Activated naive CD4-positive, alpha-beta T cell treated with anti-CD3 and anti-CD28 coated beads for 36 hours (primary cell): ENCODE measurements around the gene MACROD2. TPM values are rescaled to one million over a fixed set of nuclear protein-coding genes. Genes with fewer than 3 reads are reported as not detected.

ENCODE experiments used
- CTCF ChIA-PET: fragments of 350-600 bp; sonication (Branson Sonifier 250); formaldehyde crosslinking; loops from one replicate; lab custom pipeline; 2021; ENCODE audit warnings: antibody characterized with exemption; lab: Charles Lee
- DNase-seq: peaks from one replicate; pipeline ENCODE4 v3.0.0-alpha.2; 2020
- H3K27ac Mint-ChIP-seq: one replicate; pipeline ENCODE4 v1.8.0; 2021; ENCODE audit warnings: mild to moderate bottlenecking, mixed read lengths
- H3K27me3 Mint-ChIP-seq: one replicate; pipeline ENCODE4 v1.8.0; 2021; ENCODE audit warnings: low read depth, mixed read lengths
- H3K36me3 Mint-ChIP-seq: one replicate; pipeline ENCODE4 v1.8.0; 2021; ENCODE audit warnings: low read depth, mixed read lengths
- H3K4me1 Mint-ChIP-seq: one replicate; pipeline ENCODE4 v1.8.0; 2021; ENCODE audit warnings: low read depth, mixed read lengths
- H3K4me3 Mint-ChIP-seq: one replicate; pipeline ENCODE4 v1.8.0; 2021; ENCODE audit warnings: mild to moderate bottlenecking, moderate library complexity, mixed read lengths
- H3K9me3 Mint-ChIP-seq: one replicate; pipeline ENCODE4 v1.8.0; 2021; ENCODE audit warnings: mixed read lengths
- intact Hi-C: fragments of 100-400 bp; cut with micrococcal nuclease; formaldehyde crosslinking; loops from one replicate; pipeline ENCODE4 v1.15.1; 2023
- total RNA-seq, 2 experiments: library from RNA; stranded (reverse); gene quantifications; one replicate each; pipeline ENCODE4 v1.2.3, GENCODE V29; 2021

MACROD2 gene
- total RNA-seq, 2 experiments from 2014 or later = not detected

DNA sequence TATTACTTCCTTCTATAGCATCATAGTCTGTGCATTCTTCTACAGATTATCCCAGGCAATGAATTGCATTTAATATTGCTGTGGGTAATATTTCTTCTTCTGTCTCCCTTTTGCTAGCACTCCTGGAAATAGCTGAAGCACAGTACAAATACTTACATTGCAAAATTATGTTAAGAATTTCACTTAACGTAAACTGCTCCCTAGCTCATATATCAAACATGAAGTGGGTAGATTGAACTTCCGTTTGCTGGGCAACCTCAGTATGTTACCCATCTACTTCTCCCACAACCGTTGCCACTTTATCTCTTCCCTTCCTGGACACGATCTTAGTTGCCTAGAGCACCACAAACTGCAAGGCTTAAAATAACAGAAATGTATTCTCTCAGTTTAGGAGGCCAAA is 1614.6 kb downstream of the MACROD2 start:
- no peak overlapping the region for H3K27ac Mint-ChIP-seq
- H3K36me3 Mint-ChIP-seq = no peaks in the 10 kb centered on the region
- CTCF ChIA-PET = no interaction called here
- H3K9me3 Mint-ChIP-seq = peaks cover 1% of the 10 kb centered on the region
- intact Hi-C loops = no loop called here
- no peak overlapping the region for H3K4me3 Mint-ChIP-seq
- no peaks in the 10 kb centered on the region for H3K27me3 Mint-ChIP-seq
- no peaks in the 10 kb centered on the region for H3K4me1 Mint-ChIP-seq
- DNase-seq = no peak

DNA sequence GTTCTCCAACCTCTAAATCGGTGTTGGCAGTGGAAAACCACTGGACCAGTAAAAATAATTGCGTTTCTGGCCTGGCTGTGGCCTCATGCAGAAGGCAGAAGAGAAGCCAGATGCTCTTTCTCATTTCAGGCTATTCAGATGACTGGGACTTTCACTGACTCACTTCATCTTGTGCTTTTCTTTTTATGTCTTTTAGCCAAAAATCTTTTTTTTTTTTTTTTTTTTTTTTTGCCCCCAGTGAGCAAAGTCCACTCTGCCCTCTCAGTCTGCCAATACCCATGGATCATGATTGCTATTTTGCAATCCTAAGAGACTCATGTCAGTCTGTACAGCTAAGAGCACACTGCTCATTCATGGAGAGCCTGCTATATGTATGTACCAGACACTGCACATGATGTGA is 1615.5 kb downstream of the MACROD2 start:
- intact Hi-C loops = no loop called here
- DNase-seq = no peak
- H3K27me3 Mint-ChIP-seq = no peaks in the 10 kb centered on the region
- H3K27ac Mint-ChIP-seq = no peak overlapping the region
- H3K36me3 Mint-ChIP-seq = no peaks in the 10 kb centered on the region
- no peak overlapping the region for H3K4me3 Mint-ChIP-seq
- CTCF ChIA-PET = no interaction called here
- no peaks in the 10 kb centered on the region for H3K4me1 Mint-ChIP-seq
- peaks cover 1% of the 10 kb centered on the region for H3K9me3 Mint-ChIP-seq

DNA sequence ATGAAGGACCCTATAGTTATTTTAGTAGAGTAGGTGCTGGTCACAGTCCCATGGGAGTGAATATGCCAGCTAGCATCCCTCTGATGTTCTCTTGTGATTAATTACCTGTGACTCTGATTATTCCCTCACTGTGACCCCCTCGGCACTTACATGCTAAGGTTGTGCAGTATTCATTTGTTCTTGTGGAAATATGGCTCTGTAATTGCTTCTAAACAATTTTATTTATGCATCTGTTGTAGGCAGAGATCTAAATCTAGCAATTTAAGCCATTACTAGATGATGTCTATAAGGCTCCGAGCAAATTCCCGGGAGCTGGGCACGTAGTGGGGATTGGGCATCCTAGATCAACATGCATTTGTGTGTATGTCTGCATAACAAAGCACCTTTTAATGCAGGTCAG is 1616.2 kb downstream of the MACROD2 start:
- H3K27ac Mint-ChIP-seq = no peak overlapping the region
- H3K9me3 Mint-ChIP-seq = no peaks in the 10 kb centered on the region
- no peaks in the 10 kb centered on the region for H3K27me3 Mint-ChIP-seq
- H3K36me3 Mint-ChIP-seq = no peaks in the 10 kb centered on the region
- no peak for DNase-seq
- H3K4me1 Mint-ChIP-seq = no peaks in the 10 kb centered on the region
- no peak overlapping the region for H3K4me3 Mint-ChIP-seq
- CTCF ChIA-PET = no interaction called here
- intact Hi-C loops = no loop called here

DNA sequence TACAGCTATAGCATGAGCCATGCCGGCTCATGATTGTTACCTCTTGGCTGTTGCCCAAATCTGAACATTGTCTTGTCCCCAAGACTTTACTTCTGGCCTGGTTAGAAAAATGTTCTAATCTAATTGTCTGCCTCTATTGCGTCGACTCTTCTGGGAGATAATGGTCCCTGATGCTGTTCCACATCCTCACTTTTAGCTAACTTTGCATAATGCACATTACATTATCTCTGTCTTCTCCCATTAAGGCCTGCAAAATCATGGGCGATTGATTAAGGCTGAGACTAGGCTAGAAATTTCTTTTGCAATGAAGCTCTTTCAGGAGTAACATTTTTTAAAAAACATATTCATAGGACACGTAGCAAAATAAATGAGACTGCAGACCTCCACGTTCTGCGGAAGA is 1616.9 kb downstream of the MACROD2 start:
- Mint-ChIP-seq H3K4me3 (no peak overlapping the region), H3K4me1 (no peaks in the 10 kb centered on the region), H3K27me3 (no peaks in the 10 kb centered on the region), H3K36me3 (no peaks in the 10 kb centered on the region), H3K27ac (no peak overlapping the region), H3K9me3 (no peaks in the 10 kb centered on the region)
- CTCF ChIA-PET = interaction anchor here (0.7 kb wide), 1 partner anchor 168 kb away, joined by 5 read pairs; no protein-coding TSS in a partner anchor
- intact Hi-C loops = no loop called here
- no peak for DNase-seq

DNA sequence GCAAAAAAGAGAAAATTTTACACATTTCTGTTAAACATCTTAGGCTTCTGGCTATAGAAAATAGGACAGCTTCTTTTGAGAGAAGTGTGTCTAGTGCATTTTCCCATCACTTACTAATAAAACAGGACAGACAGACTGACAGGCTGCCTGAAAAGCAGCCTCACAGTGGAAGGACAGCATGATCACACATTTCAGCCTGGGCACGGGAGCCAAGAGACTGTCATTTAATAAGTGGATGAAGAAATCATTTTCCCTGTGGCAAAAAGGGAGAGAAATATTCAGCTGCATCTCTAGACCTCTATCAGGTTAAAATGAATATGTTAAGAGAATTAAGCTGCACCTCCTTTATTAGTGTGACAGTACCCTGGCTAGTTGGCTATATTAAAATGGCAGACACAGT is 1617.5 kb downstream of the MACROD2 start:
- no peak for DNase-seq
- CTCF ChIA-PET = interaction anchor here (0.7 kb wide), 1 partner anchor 168 kb away, joined by 5 read pairs; no protein-coding TSS in a partner anchor
- no peaks in the 10 kb centered on the region for H3K36me3 Mint-ChIP-seq
- H3K9me3 Mint-ChIP-seq = peaks cover 2% of the 10 kb centered on the region
- H3K27me3 Mint-ChIP-seq = no peaks in the 10 kb centered on the region
- intact Hi-C loops = no loop called here
- no peaks in the 10 kb centered on the region for H3K4me1 Mint-ChIP-seq
- no peak overlapping the region for H3K27ac Mint-ChIP-seq
- H3K4me3 Mint-ChIP-seq = no peak overlapping the region

DNA sequence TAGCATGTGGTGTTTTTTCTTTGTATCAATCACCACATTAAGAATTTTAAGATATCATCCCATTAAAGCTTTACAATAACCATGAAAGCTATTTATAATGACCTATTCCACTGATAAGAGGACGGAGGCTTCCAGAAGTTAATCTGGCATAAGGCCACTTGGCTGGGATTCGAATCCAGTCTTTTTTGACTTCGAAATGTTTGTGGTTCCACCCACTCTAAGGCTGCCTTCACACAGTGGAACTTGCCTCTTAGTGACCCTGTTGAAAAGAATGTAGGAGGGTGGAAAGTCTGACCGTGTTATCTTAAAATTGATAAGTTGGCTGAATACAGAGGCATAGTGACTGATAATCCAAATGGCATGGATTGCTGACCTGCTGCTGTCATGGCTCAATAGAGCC is 1618.2 kb downstream of the MACROD2 start:
- CTCF ChIA-PET = no interaction called here
- Mint-ChIP-seq H3K27me3 (no peaks in the 10 kb centered on the region), H3K4me3 (no peak overlapping the region), H3K9me3 (peaks cover 3% of the 10 kb centered on the region), H3K27ac (no peak overlapping the region), H3K36me3 (no peaks in the 10 kb centered on the region), H3K4me1 (no peaks in the 10 kb centered on the region)
- intact Hi-C loops = no loop called here
- DNase-seq = no peak

DNA sequence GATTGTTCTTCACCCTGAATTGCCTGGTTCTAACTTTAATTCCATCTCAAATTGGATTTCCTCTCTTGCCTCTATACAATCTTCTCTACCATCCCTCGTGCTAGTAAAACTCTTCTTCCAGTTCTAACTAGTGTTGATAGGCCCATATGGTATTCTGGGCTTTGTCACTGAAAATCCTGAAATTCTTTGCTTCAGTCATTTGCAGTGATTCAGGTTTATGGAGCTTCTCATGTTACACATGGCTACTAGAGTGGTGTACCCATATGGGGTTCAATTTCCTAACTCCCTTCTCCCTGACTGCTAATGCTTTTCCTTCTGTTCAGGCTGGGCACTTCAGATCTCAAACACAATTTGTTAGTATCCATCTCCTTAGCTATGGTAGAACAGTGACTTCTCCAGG is 1621.3 kb downstream of the MACROD2 start:
- no peak for DNase-seq
- Mint-ChIP-seq H3K27ac (no peak overlapping the region), H3K4me1 (no peaks in the 10 kb centered on the region), H3K36me3 (no peaks in the 10 kb centered on the region), H3K9me3 (peaks cover 5% of the 10 kb centered on the region), H3K4me3 (no peak overlapping the region), H3K27me3 (no peaks in the 10 kb centered on the region)
- CTCF ChIA-PET = no interaction called here
- intact Hi-C loops = no loop called here

DNA sequence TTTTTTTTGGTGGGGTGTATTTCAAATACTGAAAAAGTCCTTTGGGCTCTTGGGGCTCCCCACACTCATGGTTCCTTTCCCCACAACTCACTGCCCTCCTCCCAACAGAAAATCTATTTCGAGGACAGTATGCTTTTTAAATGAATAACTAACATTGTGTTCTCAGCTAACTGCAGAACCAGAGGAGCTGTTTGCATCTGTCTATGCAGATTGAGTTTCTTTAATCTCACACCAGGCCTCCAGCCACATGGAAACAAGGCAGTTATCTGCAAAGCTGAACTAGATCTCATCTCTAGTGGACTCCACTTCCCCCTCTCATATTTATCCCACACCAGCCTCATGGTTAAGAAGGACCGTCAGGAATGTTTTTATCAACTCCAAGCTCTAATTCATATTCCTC is 1622.8 kb downstream of the MACROD2 start:
- H3K4me1 Mint-ChIP-seq = no peaks in the 10 kb centered on the region
- DNase-seq = no peak
- intact Hi-C loops = no loop called here
- no peaks in the 10 kb centered on the region for H3K36me3 Mint-ChIP-seq
- H3K27me3 Mint-ChIP-seq = no peaks in the 10 kb centered on the region
- no peak overlapping the region for H3K4me3 Mint-ChIP-seq
- peaks cover 9% of the 10 kb centered on the region for H3K9me3 Mint-ChIP-seq
- CTCF ChIA-PET = no interaction called here
- H3K27ac Mint-ChIP-seq = no peak overlapping the region

DNA sequence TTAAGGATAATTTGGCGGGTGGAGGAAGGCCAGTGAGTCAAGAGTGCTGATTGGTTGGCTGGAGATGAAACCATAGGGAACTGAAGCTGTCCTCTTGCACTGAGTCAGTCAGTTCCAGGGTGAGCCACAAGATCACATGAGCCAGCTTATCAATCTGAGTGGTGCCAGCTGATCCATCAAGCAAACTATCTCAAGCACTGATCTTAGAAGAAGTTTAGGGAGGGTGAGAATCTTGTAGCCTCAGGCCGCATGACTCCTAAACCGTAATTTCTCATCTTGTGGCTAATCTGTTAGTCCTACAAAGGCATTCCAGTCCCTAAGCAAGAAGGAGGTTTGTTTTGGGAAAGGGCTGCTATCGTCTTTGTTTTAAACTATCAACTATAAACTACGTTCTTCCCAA is 1623.6 kb downstream of the MACROD2 start:
- intact Hi-C loops = no loop called here
- Mint-ChIP-seq H3K9me3 (peaks cover 9% of the 10 kb centered on the region), H3K27ac (no peak overlapping the region), H3K36me3 (no peaks in the 10 kb centered on the region), H3K27me3 (no peaks in the 10 kb centered on the region), H3K4me1 (no peaks in the 10 kb centered on the region), H3K4me3 (no peak overlapping the region)
- no peak for DNase-seq
- CTCF ChIA-PET = no interaction called here

DNA sequence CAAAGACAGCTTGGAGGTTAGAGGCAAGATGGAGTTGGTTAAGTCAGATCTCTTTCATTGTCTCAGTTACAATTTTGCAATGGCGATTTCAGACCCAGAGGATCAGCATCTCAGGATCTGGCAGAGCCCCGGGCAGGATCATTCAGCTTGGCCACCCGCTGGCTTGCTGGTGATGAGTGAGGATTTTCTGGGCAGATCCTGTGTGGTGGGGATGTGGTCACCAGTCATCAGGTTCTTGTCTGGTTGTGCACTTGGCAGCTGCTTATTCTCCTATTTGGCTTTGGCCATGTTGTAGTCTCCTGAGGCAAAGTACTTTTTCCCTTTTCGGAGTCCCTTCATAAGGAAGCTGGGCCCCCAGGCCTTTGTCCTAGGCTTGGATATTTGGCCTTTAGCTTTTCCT is 1624.0 kb downstream of the MACROD2 start:
- H3K27me3 Mint-ChIP-seq = no peaks in the 10 kb centered on the region
- H3K9me3 Mint-ChIP-seq = peaks cover 9% of the 10 kb centered on the region
- no peaks in the 10 kb centered on the region for H3K36me3 Mint-ChIP-seq
- H3K4me3 Mint-ChIP-seq = no peak overlapping the region
- H3K4me1 Mint-ChIP-seq = no peaks in the 10 kb centered on the region
- CTCF ChIA-PET = no interaction called here
- intact Hi-C loops = no loop called here
- H3K27ac Mint-ChIP-seq = no peak overlapping the region
- no peak for DNase-seq

DNA sequence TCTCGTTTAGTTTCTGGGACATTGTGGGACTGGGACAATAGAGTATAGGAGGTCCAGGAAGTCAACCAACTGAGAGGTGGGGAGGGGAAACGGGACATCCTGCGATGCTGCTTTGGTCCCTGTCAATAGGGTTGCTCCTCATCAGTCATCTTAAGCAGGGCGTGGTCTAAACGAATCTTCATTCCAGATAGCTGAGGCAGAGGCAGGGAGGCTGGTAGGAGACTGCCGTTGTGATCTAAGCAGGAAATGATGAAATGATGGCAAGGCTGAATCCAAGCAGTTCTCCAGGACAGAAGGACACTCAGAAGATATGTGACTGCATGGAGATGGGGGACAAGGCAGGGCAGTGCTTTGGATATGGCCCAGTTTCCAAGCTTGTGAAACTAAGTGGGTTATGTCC is 1624.5 kb downstream of the MACROD2 start:
- H3K27ac Mint-ChIP-seq = no peak overlapping the region
- no peaks in the 10 kb centered on the region for H3K4me1 Mint-ChIP-seq
- H3K36me3 Mint-ChIP-seq = no peaks in the 10 kb centered on the region
- DNase-seq = no peak
- H3K9me3 Mint-ChIP-seq = peaks cover 9% of the 10 kb centered on the region
- intact Hi-C loops = no loop called here
- no peak overlapping the region for H3K4me3 Mint-ChIP-seq
- H3K27me3 Mint-ChIP-seq = no peaks in the 10 kb centered on the region
- CTCF ChIA-PET = no interaction called here

DNA sequence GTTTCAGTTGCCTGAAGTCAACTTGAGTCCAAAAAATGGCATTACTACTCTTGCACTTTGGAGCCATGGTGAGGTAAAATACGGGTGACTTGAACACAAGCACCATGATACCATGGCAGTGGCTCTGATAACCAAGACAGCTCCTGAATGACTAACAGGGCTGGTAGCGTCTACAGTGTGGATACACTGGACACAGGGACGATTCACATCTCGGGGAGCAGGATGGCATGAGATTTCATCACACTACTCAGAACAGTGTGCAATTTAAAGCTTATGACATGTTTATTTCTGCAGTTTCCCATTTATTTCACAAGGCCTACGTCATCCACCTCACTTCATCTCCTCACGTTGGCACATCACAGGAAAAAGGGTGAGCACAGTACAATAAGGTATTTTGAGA is 1627.1 kb downstream of the MACROD2 start:
- no peaks in the 10 kb centered on the region for H3K4me1 Mint-ChIP-seq
- no peak for DNase-seq
- no peaks in the 10 kb centered on the region for H3K36me3 Mint-ChIP-seq
- no peak overlapping the region for H3K27ac Mint-ChIP-seq
- H3K4me3 Mint-ChIP-seq = no peak overlapping the region
- CTCF ChIA-PET = no interaction called here
- intact Hi-C loops = no loop called here
- peaks cover 13% of the 10 kb centered on the region for H3K9me3 Mint-ChIP-seq
- H3K27me3 Mint-ChIP-seq = no peaks in the 10 kb centered on the region

DNA sequence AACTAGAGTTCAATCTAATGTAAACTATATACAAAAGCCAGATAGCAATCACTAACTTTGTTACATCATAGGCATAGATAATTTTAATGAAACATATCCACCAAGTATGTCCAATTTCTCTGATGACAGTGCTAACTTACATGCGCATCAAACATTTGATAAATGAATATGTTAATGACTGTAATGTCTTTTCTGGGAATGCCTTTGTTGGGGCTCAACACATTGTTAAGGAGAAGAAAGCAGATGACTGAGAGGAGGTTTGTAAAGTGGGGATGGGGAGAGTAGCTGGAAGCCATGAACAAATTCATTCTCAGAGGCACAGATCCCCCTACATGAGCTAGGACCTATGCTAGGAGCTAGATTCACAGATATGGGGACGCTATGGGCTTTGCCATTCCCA is 1627.9 kb downstream of the MACROD2 start:
- CTCF ChIA-PET = no interaction called here
- Mint-ChIP-seq H3K36me3 (no peaks in the 10 kb centered on the region), H3K27me3 (no peaks in the 10 kb centered on the region), H3K4me3 (no peak overlapping the region), H3K9me3 (peaks cover 11% of the 10 kb centered on the region), H3K27ac (no peak overlapping the region), H3K4me1 (no peaks in the 10 kb centered on the region)
- intact Hi-C loops = no loop called here
- DNase-seq = no peak

DNA sequence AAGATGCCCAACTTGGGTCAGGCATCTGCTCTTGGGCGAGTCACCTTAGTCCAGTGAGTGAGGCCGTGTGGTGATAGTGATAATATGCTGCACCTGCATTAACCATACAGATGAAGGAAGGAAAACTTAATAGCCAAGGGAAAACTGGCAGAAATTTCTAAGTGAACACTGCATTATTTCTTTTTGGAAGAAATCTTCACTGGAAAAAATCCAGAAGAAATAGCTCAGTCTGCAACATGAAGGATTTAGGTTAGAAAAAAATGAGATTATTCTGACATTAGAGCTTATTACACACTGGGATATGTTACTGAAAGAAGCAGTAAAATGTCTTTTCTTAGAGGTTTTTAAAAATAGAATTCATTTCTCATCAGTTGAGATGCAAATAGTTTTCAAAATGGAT is 1630.7 kb downstream of the MACROD2 start:
- H3K27ac Mint-ChIP-seq = no peak overlapping the region
- no peaks in the 10 kb centered on the region for H3K4me1 Mint-ChIP-seq
- CTCF ChIA-PET = no interaction called here
- no peak for DNase-seq
- no peaks in the 10 kb centered on the region for H3K36me3 Mint-ChIP-seq
- no peak overlapping the region for H3K4me3 Mint-ChIP-seq
- intact Hi-C loops = no loop called here
- H3K9me3 Mint-ChIP-seq = peaks cover 14% of the 10 kb centered on the region
- H3K27me3 Mint-ChIP-seq = no peaks in the 10 kb centered on the region
